HCT116 (cell line): ENCODE measurements around the gene COL5A2.

Experiments
- EGR1 ChIP-seq: IDR thresholded peaks from 2 replicates; pipeline ENCODE4 v1.6.1; 2012; ENCODE audit warnings: low read depth
- EZH2 ChIP-seq: fragments of 200-600 bp; sonication (generic); IDR thresholded peaks from 2 replicates; pipeline ENCODE4 v1.6.1; 2017; ENCODE audit warnings: antibody characterized with exemption, mixed run types
- POLR2A ChIP-seq: IDR thresholded peaks from 2 replicates; pipeline ENCODE4 v1.7.0; 2011; ENCODE audit warnings: borderline replicate concordance; ENCODE audit not compliant: insufficient read depth, insufficient read length; ENCODE audit errors: extremely low read depth
- SIN3A ChIP-seq: IDR thresholded peaks from 2 replicates; pipeline ENCODE4 v1.6.1; 2012; ENCODE audit warnings: low read depth
- SRF ChIP-seq: IDR thresholded peaks from 2 replicates; pipeline ENCODE4 v1.6.1; 2012; ENCODE audit warnings: low read depth
- TCF7L2 ChIP-seq: IDR thresholded peaks from 2 replicates; pipeline ENCODE4 v1.7.0; 2011; ENCODE audit warnings: borderline replicate concordance, inconsistent platforms; ENCODE audit not compliant: insufficient read depth, insufficient read length; ENCODE audit errors: extremely low read depth
- ZNF274 ChIP-seq: fragments of 200-500 bp; sonication (Bioruptor generic); IDR thresholded peaks from 2 replicates; pipeline ENCODE4 v1.6.1; 2014; ENCODE audit warnings: mild to moderate bottlenecking, low read depth, low read length, inconsistent platforms
- TF ChIP-seq, protein P1 (sequence below), 3 experiments: fragments of 200-600 bp in 1 of 3; sonication (generic) in 1 of 3; IDR thresholded peaks in 2 of 3; conservative IDR thresholded peaks in 1 of 3; 2 replicates each; pipeline ENCODE4 v1.5.1; 2012 to 2017; ENCODE audit warnings: low read depth in 2 of 3, low read length in 2 of 3, antibody characterized with exemption in 1 of 3, borderline replicate concordance in 1 of 3, control low read depth in 1 of 3, mild to moderate bottlenecking in 1 of 3, mixed read lengths in 1 of 3, mixed run types in 1 of 3, moderate library complexity in 1 of 3; ENCODE audit not compliant: insufficient read depth in 1 of 3
- TF ChIP-seq, protein P2 (sequence below): IDR thresholded peaks from 2 replicates; pipeline ENCODE4 v1.6.1; 2011; ENCODE audit warnings: mild to moderate bottlenecking, low read length, moderate library complexity; ENCODE audit not compliant: insufficient replicate concordance; ENCODE audit errors: extremely low read depth
- TF ChIP-seq, protein P3 (sequence below): IDR thresholded peaks from 2 replicates; pipeline ENCODE4 v1.6.1; 2012

DNA sequence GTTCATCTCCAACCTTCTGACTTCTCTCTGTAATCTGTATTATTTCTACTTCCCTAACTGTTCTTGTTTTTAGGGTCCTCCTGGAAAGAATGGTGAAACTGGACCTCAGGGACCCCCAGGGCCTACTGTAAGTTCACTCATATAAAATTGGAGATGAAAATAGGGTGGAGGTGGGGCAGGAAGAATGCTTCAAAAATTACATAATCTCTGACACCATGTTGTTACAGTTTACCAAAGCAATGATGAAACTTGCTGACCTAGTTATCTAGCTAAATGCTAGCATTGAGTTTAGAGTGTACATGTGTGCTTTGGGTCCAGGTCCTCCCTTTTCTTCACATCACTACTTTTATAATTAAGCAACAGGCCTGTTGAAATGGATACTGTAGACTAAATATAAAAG is 182.3 kb downstream of the COL5A2 start:
- no peak for TF ChIP-seq ZNF274
- no peak for TF ChIP-seq POLR2A
- TF ChIP-seq SIN3A, result no peak
- TF ChIP-seq, protein P1, sequence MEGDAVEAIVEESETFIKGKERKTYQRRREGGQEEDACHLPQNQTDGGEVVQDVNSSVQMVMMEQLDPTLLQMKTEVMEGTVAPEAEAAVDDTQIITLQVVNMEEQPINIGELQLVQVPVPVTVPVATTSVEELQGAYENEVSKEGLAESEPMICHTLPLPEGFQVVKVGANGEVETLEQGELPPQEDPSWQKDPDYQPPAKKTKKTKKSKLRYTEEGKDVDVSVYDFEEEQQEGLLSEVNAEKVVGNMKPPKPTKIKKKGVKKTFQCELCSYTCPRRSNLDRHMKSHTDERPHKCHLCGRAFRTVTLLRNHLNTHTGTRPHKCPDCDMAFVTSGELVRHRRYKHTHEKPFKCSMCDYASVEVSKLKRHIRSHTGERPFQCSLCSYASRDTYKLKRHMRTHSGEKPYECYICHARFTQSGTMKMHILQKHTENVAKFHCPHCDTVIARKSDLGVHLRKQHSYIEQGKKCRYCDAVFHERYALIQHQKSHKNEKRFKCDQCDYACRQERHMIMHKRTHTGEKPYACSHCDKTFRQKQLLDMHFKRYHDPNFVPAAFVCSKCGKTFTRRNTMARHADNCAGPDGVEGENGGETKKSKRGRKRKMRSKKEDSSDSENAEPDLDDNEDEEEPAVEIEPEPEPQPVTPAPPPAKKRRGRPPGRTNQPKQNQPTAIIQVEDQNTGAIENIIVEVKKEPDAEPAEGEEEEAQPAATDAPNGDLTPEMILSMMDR (IDR thresholded peaks at IDR 0.05 in 2 of 3, conservative IDR thresholded peaks at IDR 0.05 in 1 of 3; ENCODE audit: borderline replicate concordance in 1 of 3, insufficient read depth in 1 of 3, low read depth in 2 of 3, low read length in 2 of 3), result no peak
- TF ChIP-seq EZH2, result no peak
- TF ChIP-seq SRF, result no peak
- TF ChIP-seq TCF7L2, result no peak
- TF ChIP-seq, protein P2, sequence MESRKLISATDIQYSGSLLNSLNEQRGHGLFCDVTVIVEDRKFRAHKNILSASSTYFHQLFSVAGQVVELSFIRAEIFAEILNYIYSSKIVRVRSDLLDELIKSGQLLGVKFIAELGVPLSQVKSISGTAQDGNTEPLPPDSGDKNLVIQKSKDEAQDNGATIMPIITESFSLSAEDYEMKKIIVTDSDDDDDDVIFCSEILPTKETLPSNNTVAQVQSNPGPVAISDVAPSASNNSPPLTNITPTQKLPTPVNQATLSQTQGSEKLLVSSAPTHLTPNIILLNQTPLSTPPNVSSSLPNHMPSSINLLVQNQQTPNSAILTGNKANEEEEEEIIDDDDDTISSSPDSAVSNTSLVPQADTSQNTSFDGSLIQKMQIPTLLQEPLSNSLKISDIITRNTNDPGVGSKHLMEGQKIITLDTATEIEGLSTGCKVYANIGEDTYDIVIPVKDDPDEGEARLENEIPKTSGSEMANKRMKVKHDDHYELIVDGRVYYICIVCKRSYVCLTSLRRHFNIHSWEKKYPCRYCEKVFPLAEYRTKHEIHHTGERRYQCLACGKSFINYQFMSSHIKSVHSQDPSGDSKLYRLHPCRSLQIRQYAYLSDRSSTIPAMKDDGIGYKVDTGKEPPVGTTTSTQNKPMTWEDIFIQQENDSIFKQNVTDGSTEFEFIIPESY, result no peak
- TF ChIP-seq, protein P3, sequence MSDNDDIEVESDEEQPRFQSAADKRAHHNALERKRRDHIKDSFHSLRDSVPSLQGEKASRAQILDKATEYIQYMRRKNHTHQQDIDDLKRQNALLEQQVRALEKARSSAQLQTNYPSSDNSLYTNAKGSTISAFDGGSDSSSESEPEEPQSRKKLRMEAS, result no peak
- no peak for TF ChIP-seq EGR1
